Smooth muscle cell (in vitro differentiated cells): ENCODE measurements around the gene EFHC2. TPM values are rescaled to one million over a fixed set of nuclear protein-coding genes. Genes with fewer than 3 reads are reported as not detected.

Experiments
- DNase-seq: peaks from one replicate; lab custom pipeline; 2025; ENCODE audit not compliant: unreplicated experiment; lab: John Stamatoyannopoulos, UW
- H2AFZ ChIP-seq: fragments of 200-600 bp; sonication (generic); 2 replicates; pipeline ENCODE4 v1.6.0; 2016; ENCODE audit warnings: antibody characterized with exemption, low read depth, mild to moderate bottlenecking
- H3F3A ChIP-seq: fragments of 200-600 bp; sonication (generic); 2 replicates; pipeline ENCODE4 v1.6.0; 2017; ENCODE audit warnings: antibody characterized with exemption, low read depth
- H3K27ac ChIP-seq: fragments of 200-600 bp; sonication (generic); 2 replicates; pipeline ENCODE4 v1.5.1; 2016; ENCODE audit warnings: low read depth, mild to moderate bottlenecking
- H3K27me3 ChIP-seq: fragments of 200-600 bp; sonication (generic); 2 replicates; pipeline ENCODE4 v1.6.1; 2016; ENCODE audit warnings: low read depth, mild to moderate bottlenecking
- H3K36me3 ChIP-seq: fragments of 200-600 bp; sonication (generic); 2 replicates; pipeline ENCODE4 v1.5.1; 2016; ENCODE audit warnings: low read depth
- H3K4me1 ChIP-seq: fragments of 200-600 bp; sonication (generic); 2 replicates; pipeline ENCODE4 v1.5.1; 2016; ENCODE audit warnings: low read depth
- H3K4me2 ChIP-seq: fragments of 200-600 bp; sonication (generic); 2 replicates; pipeline ENCODE4 v1.6.0; 2016; ENCODE audit warnings: mild to moderate bottlenecking
- H3K4me3 ChIP-seq: fragments of 200-600 bp; sonication (generic); 2 replicates; pipeline ENCODE4 v1.5.1; 2016; ENCODE audit warnings: mild to moderate bottlenecking
- H3K79me2 ChIP-seq: fragments of 200-600 bp; sonication (generic); 2 replicates; pipeline ENCODE4 v1.6.0; 2016; ENCODE audit warnings: low read depth, mild to moderate bottlenecking
- H3K9ac ChIP-seq: fragments of 200-600 bp; sonication (generic); 2 replicates; pipeline ENCODE4 v1.6.0; 2016; ENCODE audit warnings: low read depth
- H3K9me3 ChIP-seq: fragments of 200-600 bp; sonication (generic); replicated peaks from 2 replicates; pipeline ENCODE4 v1.5.1; 2016; ENCODE audit warnings: low read depth
- H4K20me1 ChIP-seq: fragments of 200-600 bp; sonication (generic); 2 replicates; pipeline ENCODE4 v1.6.0; 2016; ENCODE audit warnings: low read depth
- CTCF ChIP-seq: fragments of 200-600 bp; sonication (generic); IDR thresholded peaks from 2 replicates; pipeline ENCODE4 v1.5.1; 2017; ENCODE audit warnings: borderline replicate concordance, mild to moderate bottlenecking, antibody characterized with exemption; ENCODE audit not compliant: insufficient read depth, poor library complexity, severe bottlenecking
- WGBS: methylation state at CpG from one replicate; pipeline ENCODE4 v1.1.7; 2016; ENCODE audit warnings: low lambda C conversion rate; 5-methylcytosine and 5-hydroxymethylcytosine counted together
- polyA plus RNA-seq: library from polyadenylated mRNA; unstranded; fragments of >200 nt; fragmentation: Nextera tagmentation; extraction: Ambion mirVana; gene quantifications from 2 replicates; pipeline ENCODE4 v1.2.1, GENCODE V29; 2016
- total RNA-seq: library from RNA; depleted of rRNA; stranded (reverse); fragments of >200 nt; gene quantifications from 2 replicates; pipeline ENCODE4 v1.2.3, GENCODE V29; 2014

The EFHC2 gene
- total and polyA plus RNA-seq, 2 experiments from 2014 or later = 2.3 to 3.5 TPM

GRCh38 chrX:44157283-44157682 is 186.2 kb downstream of the EFHC2 start:
- no peak overlapping the region for H2AFZ ChIP-seq
- no peaks in the 10 kb centered on the region for H3K9me3 ChIP-seq
- H3K36me3 ChIP-seq = no peaks in the 10 kb centered on the region
- TF ChIP-seq CTCF = no peak
- no peak overlapping the region for H3K4me2 ChIP-seq
- no peak overlapping the region for H3K4me3 ChIP-seq
- no peaks in the 10 kb centered on the region for H3F3A ChIP-seq
- H3K27ac ChIP-seq = no peak overlapping the region
- H3K27me3 ChIP-seq = no peaks in the 10 kb centered on the region
- no peaks in the 10 kb centered on the region for H3K79me2 ChIP-seq
- no peak for DNase-seq
- no peak overlapping the region for H3K9ac ChIP-seq
- H3K4me1 ChIP-seq = no peaks in the 10 kb centered on the region
- no peaks in the 10 kb centered on the region for H4K20me1 ChIP-seq

GRCh38 chrX:44156726-44157125 is 186.7 kb downstream of the EFHC2 start:
- Histone ChIP-seq H3K27ac (no peak overlapping the region), H3K4me3 (no peak overlapping the region), H3K36me3 (no peaks in the 10 kb centered on the region), H3K4me1 (no peaks in the 10 kb centered on the region), H3K9ac (no peak overlapping the region), H3K9me3 (no peaks in the 10 kb centered on the region), H3F3A (no peaks in the 10 kb centered on the region), H3K27me3 (no peaks in the 10 kb centered on the region), H3K79me2 (no peaks in the 10 kb centered on the region), H4K20me1 (no peaks in the 10 kb centered on the region), H3K4me2 (no peak overlapping the region), H2AFZ (no peak overlapping the region)
- TF ChIP-seq CTCF = no peak
- WGBS = 68% methylated on average over 3 of the region's 3 CpGs
- no peak for DNase-seq

- Histone ChIP-seq H3F3A (no peaks in the 10 kb centered on the region), H3K36me3 (no peaks in the 10 kb centered on the region), H3K79me2 (no peaks in the 10 kb centered on the region)
Observed at GRCh38 chrX:44155126-44155525, 188.3 kb downstream of the EFHC2 start.

More at GRCh38 chrX:44155126-44155525, 188.3 kb downstream of the EFHC2 start:
- Histone ChIP-seq H3K27ac (no peak overlapping the region), H3K4me2 (no peak overlapping the region), H3K9me3 (no peaks in the 10 kb centered on the region), H3K4me3 (no peak overlapping the region), H2AFZ (no peak overlapping the region), H3K27me3 (no peaks in the 10 kb centered on the region), H3K4me1 (no peaks in the 10 kb centered on the region), H3K9ac (no peak overlapping the region), H4K20me1 (no peaks in the 10 kb centered on the region)
- 80% methylated on average over 4 of the region's 4 CpGs for WGBS
- TF ChIP-seq CTCF = no peak
- no peak for DNase-seq
